SK-N-SH treated with all-trans-retinoic acid at 6 μM for 48 hours (cell line): ENCODE measurements around the gene TREX2.

Experiments
- ARNTL ChIP-seq: fragments of 450-650 bp; formaldehyde crosslinking; IDR thresholded peaks from 2 replicates; pipeline ENCODE4 v1.5.0; 2020; ENCODE audit warnings: low read depth, mild to moderate bottlenecking, moderate library complexity, borderline replicate concordance
- CSDC2 ChIP-seq: fragments of 250-450 bp; sonication (Bioruptor Pico); IDR thresholded peaks from 2 replicates; pipeline ENCODE4 v1.5.0; 2020; ENCODE audit warnings: mild to moderate bottlenecking, moderate library complexity
- RARB ChIP-seq: fragments of 250-450 bp; sonication (Bioruptor Pico); IDR thresholded peaks from 2 replicates; pipeline ENCODE4 v1.8.0; 2021; ENCODE audit warnings: mild to moderate bottlenecking, moderate library complexity
- ZFP3 ChIP-seq: fragments of 250-450 bp; sonication (Bioruptor Pico); IDR thresholded peaks from 2 replicates; pipeline ENCODE4 v1.5.0; 2020; ENCODE audit warnings: mild to moderate bottlenecking, moderate library complexity
- ZNF565 ChIP-seq: fragments of 450-650 bp; formaldehyde crosslinking; conservative IDR thresholded peaks from 2 replicates; pipeline ENCODE4 v1.5.0; 2020; ENCODE audit warnings: low read depth, mild to moderate bottlenecking, moderate library complexity
- TF ChIP-seq, protein P1 (sequence below): fragments of 250-450 bp; sonication (Bioruptor Pico); IDR thresholded peaks from 2 replicates; pipeline ENCODE4 v1.5.1; 2020; ENCODE audit warnings: low read depth, mild to moderate bottlenecking, moderate library complexity

GRCh38 chrX:153407736-153408135 is 38.1 kb downstream of the TREX2 start:
- no peak for TF ChIP-seq ZNF565 (CRISPR knock-in tag)
- TF ChIP-seq, protein P1, sequence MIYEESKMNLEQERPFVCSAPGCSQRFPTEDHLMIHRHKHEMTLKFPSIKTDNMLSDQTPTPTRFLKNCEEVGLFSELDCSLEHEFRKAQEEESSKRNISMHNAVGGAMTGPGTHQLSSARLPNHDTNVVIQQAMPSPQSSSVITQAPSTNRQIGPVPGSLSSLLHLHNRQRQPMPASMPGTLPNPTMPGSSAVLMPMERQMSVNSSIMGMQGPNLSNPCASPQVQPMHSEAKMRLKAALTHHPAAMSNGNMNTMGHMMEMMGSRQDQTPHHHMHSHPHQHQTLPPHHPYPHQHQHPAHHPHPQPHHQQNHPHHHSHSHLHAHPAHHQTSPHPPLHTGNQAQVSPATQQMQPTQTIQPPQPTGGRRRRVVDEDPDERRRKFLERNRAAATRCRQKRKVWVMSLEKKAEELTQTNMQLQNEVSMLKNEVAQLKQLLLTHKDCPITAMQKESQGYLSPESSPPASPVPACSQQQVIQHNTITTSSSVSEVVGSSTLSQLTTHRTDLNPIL (CRISPR knock-in tag), result no peak
- no peak for TF ChIP-seq ARNTL
- TF ChIP-seq RARB (CRISPR knock-in tag), result no peak
- TF ChIP-seq ZFP3 (CRISPR knock-in tag), result no peak
- TF ChIP-seq CSDC2 (CRISPR knock-in tag), result no peak
